ENCODE measurements around the gene FHIT.

DNA sequence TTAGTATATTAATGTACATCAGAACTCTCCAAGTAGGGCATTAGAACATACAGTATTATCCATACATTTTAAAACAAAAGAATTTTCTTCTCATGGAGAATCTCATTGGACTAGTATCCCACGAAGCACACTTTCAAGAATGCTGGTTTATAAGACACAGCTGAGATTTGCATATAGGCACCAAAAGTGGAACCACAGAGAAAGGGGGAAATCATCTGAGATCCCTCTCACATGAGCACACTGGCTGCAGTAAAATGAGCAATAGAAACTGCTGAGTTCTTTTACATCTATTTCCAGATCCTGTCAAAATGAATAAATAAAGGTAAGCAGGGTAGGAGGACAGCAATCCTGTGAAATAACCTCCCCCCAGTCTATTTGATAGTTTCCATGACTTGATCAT is 665.3 kb downstream of the FHIT start:
- TF ChIP-seq, protein P1, sequence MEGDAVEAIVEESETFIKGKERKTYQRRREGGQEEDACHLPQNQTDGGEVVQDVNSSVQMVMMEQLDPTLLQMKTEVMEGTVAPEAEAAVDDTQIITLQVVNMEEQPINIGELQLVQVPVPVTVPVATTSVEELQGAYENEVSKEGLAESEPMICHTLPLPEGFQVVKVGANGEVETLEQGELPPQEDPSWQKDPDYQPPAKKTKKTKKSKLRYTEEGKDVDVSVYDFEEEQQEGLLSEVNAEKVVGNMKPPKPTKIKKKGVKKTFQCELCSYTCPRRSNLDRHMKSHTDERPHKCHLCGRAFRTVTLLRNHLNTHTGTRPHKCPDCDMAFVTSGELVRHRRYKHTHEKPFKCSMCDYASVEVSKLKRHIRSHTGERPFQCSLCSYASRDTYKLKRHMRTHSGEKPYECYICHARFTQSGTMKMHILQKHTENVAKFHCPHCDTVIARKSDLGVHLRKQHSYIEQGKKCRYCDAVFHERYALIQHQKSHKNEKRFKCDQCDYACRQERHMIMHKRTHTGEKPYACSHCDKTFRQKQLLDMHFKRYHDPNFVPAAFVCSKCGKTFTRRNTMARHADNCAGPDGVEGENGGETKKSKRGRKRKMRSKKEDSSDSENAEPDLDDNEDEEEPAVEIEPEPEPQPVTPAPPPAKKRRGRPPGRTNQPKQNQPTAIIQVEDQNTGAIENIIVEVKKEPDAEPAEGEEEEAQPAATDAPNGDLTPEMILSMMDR (conservative IDR thresholded peaks at IDR 0.05) = no peak
- TF ChIP-seq EZH2 (IDR thresholded peaks at IDR 0.05; ENCODE audit: low read depth) = no peak

All from PC-9 (cell line).